Left renal cortex interstitium (tissue), 4 donors: Measurements from ENCODE around the gene ULK4. TPM values are rescaled to one million over a fixed set of nuclear protein-coding genes. Genes with fewer than 3 reads are reported as not detected.

ENCODE experiments used
- DNase-seq, 4 donors: peaks; one replicate each; pipeline ENCODE4 v3.0.0-alpha.2; 2013; ENCODE audit warnings: low read depth in 4 of 4, low spot score in 2 of 4, missing footprints in 1 of 4
- polyA plus RNA-seq, 4 donors: library from polyadenylated mRNA; unstranded; fragments of 120-200 nt; gene quantifications; one replicate each; pipeline ENCODE4 v1.2.1, GENCODE V29; 2013; ENCODE audit not compliant: insufficient read length in 4 of 4

Gene ULK4
- polyA plus RNA-seq, 4 donors = 3.7 to 5.2 (median 5.1) TPM

GRCh38 chr3:41329881-41330280 is 632.0 kb downstream of the ULK4 start:
- DNase-seq = no peak

- no peak for DNase-seq
Measured at GRCh38 chr3:41328926-41329325, 633.0 kb downstream of the ULK4 start.

- no peak for DNase-seq
Measured at GRCh38 chr3:41327718-41328117, 634.2 kb downstream of the ULK4 start.

GRCh38 chr3:41324156-41324475 is 637.8 kb downstream of the ULK4 start:
- DNase-seq = no peak

GRCh38 chr3:41323467-41324155 is 638.3 kb downstream of the ULK4 start:
- no peak for DNase-seq

GRCh38 chr3:41321642-41321980 is 640.3 kb downstream of the ULK4 start:
- DNase-seq = no peak

GRCh38 chr3:41320953-41321641 is 640.8 kb downstream of the ULK4 start:
- no peak for DNase-seq

- no peak for DNase-seq
Measured at GRCh38 chr3:41318520-41318919, 643.4 kb downstream of the ULK4 start.

GRCh38 chr3:41317718-41318117 is 644.2 kb downstream of the ULK4 start:
- DNase-seq = no peak

- DNase-seq = no peak
Measured at GRCh38 chr3:41317298-41317697, 644.6 kb downstream of the ULK4 start.

GRCh38 chr3:41315126-41315525 is 646.8 kb downstream of the ULK4 start:
- DNase-seq = no peak

- no peak for DNase-seq
Measured at GRCh38 chr3:41308119-41308518, 653.8 kb downstream of the ULK4 start.

- no peak for DNase-seq
Measured at GRCh38 chr3:41307065-41307464, 654.8 kb downstream of the ULK4 start.

- no peak for DNase-seq
Measured at GRCh38 chr3:41304593-41304992, 657.3 kb downstream of the ULK4 start.

- no peak for DNase-seq
Measured at GRCh38 chr3:41302295-41302694, 659.6 kb downstream of the ULK4 start.

GRCh38 chr3:41301548-41301947 is 660.4 kb downstream of the ULK4 start:
- no peak for DNase-seq

GRCh38 chr3:41299036-41299435 is 662.9 kb downstream of the ULK4 start:
- no peak for DNase-seq

GRCh38 chr3:41297750-41298149 is 664.2 kb downstream of the ULK4 start:
- DNase-seq = no peak

- no peak for DNase-seq
Measured at GRCh38 chr3:41296556-41296955, 665.3 kb downstream of the ULK4 start.

- DNase-seq = no peak
Measured at GRCh38 chr3:41295740-41296139, 666.2 kb downstream of the ULK4 start.

GRCh38 chr3:41293169-41293681 is 668.7 kb downstream of the ULK4 start:
- DNase-seq = no peak

- DNase-seq = no peak
Measured at GRCh38 chr3:41290736-41291135, 671.2 kb downstream of the ULK4 start.
